Rectal smooth muscle tissue (tissue), 1 donor: ENCODE data around the gene GDF11.
"Not testable (repeated sequence)": the region's sequence is repeated elsewhere in the genome, so short reads cannot be mapped to it uniquely, and the experiment has no call there.

Source experiments
- H3K27ac ChIP-seq: one replicate; pipeline ENCODE4 v1.7.0; 2013; ENCODE audit warnings: low read depth, low read length, inconsistent platforms
- H3K27me3 ChIP-seq: one replicate; pipeline ENCODE4 v1.7.0; 2013; ENCODE audit warnings: low read length; ENCODE audit not compliant: control insufficient read depth, insufficient read depth
- H3K36me3 ChIP-seq: one replicate; pipeline ENCODE4 v1.7.0; 2013; ENCODE audit warnings: low read length; ENCODE audit not compliant: control insufficient read depth, insufficient read depth
- H3K4me1 ChIP-seq: one replicate; pipeline ENCODE4 v1.7.0; 2013; ENCODE audit warnings: low read length; ENCODE audit not compliant: control insufficient read depth, insufficient read depth
- H3K4me3 ChIP-seq: one replicate; pipeline ENCODE4 v1.7.0; 2013; ENCODE audit warnings: low read length
- H3K9ac ChIP-seq: one replicate; pipeline ENCODE4 v1.7.0; 2013; ENCODE audit warnings: low read length

Gene GDF11

GRCh38 chr12:55741931-55742680, 816 bp upstream of the GDF11 start:
- Histone ChIP-seq H3K4me3 (peak overlapping the region; percentile 50), H3K36me3 (no peaks in the 10 kb centered on the region), H3K9ac (no peak overlapping the region), H3K4me1 (peaks cover 8% of the 10 kb centered on the region), H3K27ac (peak overlapping the region; percentile 77), H3K27me3 (no peaks in the 10 kb centered on the region)

- H3K36me3 ChIP-seq = no peaks in the 10 kb centered on the region
- peaks cover 2% of the 10 kb centered on the region for H3K4me1 ChIP-seq
- peak overlapping the region; percentile 75 for H3K4me3 ChIP-seq
- no peaks in the 10 kb centered on the region for H3K27me3 ChIP-seq
- no peak overlapping the region for H3K9ac ChIP-seq
- H3K27ac ChIP-seq = peak overlapping the region; percentile 41
These were observed 751 bp downstream of the GDF11 start for GRCh38 chr12:55743406-55744339.

GRCh38 chr12:55744340-55745030, 1.6 kb downstream of the GDF11 start:
- H3K36me3 ChIP-seq = peaks cover 2% of the 10 kb centered on the region
- H3K27ac ChIP-seq = no peak overlapping the region
- peak overlapping the region; percentile 75 for H3K4me3 ChIP-seq

GRCh38 chr12:55745361-55746173, 2.6 kb downstream of the GDF11 start:
- no peak overlapping the region for H3K27ac ChIP-seq
- H3K4me3 ChIP-seq = peak overlapping the region; percentile 51
- H3K4me1 ChIP-seq = peaks cover 2% of the 10 kb centered on the region
- no peaks in the 10 kb centered on the region for H3K27me3 ChIP-seq
- H3K9ac ChIP-seq = no peak overlapping the region
- H3K36me3 ChIP-seq = peaks cover 3% of the 10 kb centered on the region

More at GRCh38 chr12:55744340-55745030, 1.6 kb downstream of the GDF11 start:
- no peaks in the 10 kb centered on the region for H3K27me3 ChIP-seq
- peaks cover 2% of the 10 kb centered on the region for H3K4me1 ChIP-seq
- H3K9ac ChIP-seq = no peak overlapping the region

- Histone ChIP-seq H3K27me3 (no peaks in the 10 kb centered on the region), H3K9ac (no peak overlapping the region), H3K27ac (no peak overlapping the region), H3K36me3 (peaks cover 6% of the 10 kb centered on the region), H3K4me1 (peaks cover 2% of the 10 kb centered on the region), H3K4me3 (no peak overlapping the region)
These were observed 3.4 kb downstream of the GDF11 start for GRCh38 chr12:55746174-55746912.

GRCh38 chr12:55746913-55747231, 4.0 kb downstream of the GDF11 start:
- Histone ChIP-seq H3K36me3 (peaks cover 10% of the 10 kb centered on the region), H3K4me1 (peaks cover 2% of the 10 kb centered on the region), H3K27me3 (no peaks in the 10 kb centered on the region), H3K9ac (no peak overlapping the region), H3K4me3 (no peak overlapping the region), H3K27ac (no peak overlapping the region)

GRCh38 chr12:55748230-55748993, 5.5 kb downstream of the GDF11 start:
- H3K36me3 ChIP-seq = peaks cover 21% of the 10 kb centered on the region
- H3K27ac ChIP-seq = no peak overlapping the region
- no peaks in the 10 kb centered on the region for H3K27me3 ChIP-seq
- peaks cover 2% of the 10 kb centered on the region for H3K4me1 ChIP-seq
- no peak overlapping the region for H3K9ac ChIP-seq
- no peak overlapping the region for H3K4me3 ChIP-seq

GRCh38 chr12:55755246-55755645, 12.3 kb downstream of the GDF11 start:
- no peaks in the 10 kb centered on the region for H3K27me3 ChIP-seq
- no peak overlapping the region for H3K27ac ChIP-seq
- H3K4me3 ChIP-seq = no peak overlapping the region
- no peak overlapping the region for H3K9ac ChIP-seq
- H3K36me3 ChIP-seq = peaks cover 36% of the 10 kb centered on the region
- H3K4me1 ChIP-seq = no peaks in the 10 kb centered on the region

GRCh38 chr12:55757701-55758100, 14.8 kb downstream of the GDF11 start:
- H3K36me3 ChIP-seq = peaks cover 25% of the 10 kb centered on the region
- H3K9ac ChIP-seq = no peak overlapping the region
- H3K27ac ChIP-seq = no peak overlapping the region
- H3K4me3 ChIP-seq = no peak overlapping the region
- H3K4me1 ChIP-seq = no peaks in the 10 kb centered on the region
- no peaks in the 10 kb centered on the region for H3K27me3 ChIP-seq

- H3K4me1 ChIP-seq, H3K27me3 ChIP-seq: not testable (repeated sequence)
- peaks cover 19% of the 10 kb centered on the region for H3K36me3 ChIP-seq
These were observed 15.7 kb downstream of the GDF11 start for GRCh38 chr12:55758575-55758974.

GRCh38 chr12:55760663-55761062, 17.7 kb downstream of the GDF11 start:
- H3K9ac ChIP-seq = no peak overlapping the region
- H3K27ac ChIP-seq = no peak overlapping the region
- H3K4me1 ChIP-seq = no peaks in the 10 kb centered on the region
- H3K36me3 ChIP-seq = peaks cover 17% of the 10 kb centered on the region
- H3K27me3 ChIP-seq = no peaks in the 10 kb centered on the region
- no peak overlapping the region for H3K4me3 ChIP-seq

More at GRCh38 chr12:55758575-55758974, 15.7 kb downstream of the GDF11 start:
- H3K4me3 ChIP-seq, H3K9ac ChIP-seq, H3K27ac ChIP-seq: not testable (repeated sequence)
